ENCODE measurements around the gene NCOA7. TPM values are rescaled to one million over a fixed set of nuclear protein-coding genes. Genes with fewer than 3 reads are reported as not detected.

NCOA7 gene
- total and polyA plus RNA-seq, 2 of the 8 experiments (the other 6 are each of a cell fraction or from before 2014, with no cell fraction given): 2.6 to 10.7 TPM

GRCh38 chr6:125789576-125790357, 993 bp upstream of the NCOA7 start (continued):
- TF ChIP-seq CHD7 (IDR thresholded peaks at IDR 0.05; ENCODE audit: insufficient replicate concordance, low read length): no peak
- TF ChIP-seq MAFK (IDR thresholded peaks at IDR 0.05; ENCODE audit: low read depth, low read length): no peak
- TF ChIP-seq E2F6 (IDR thresholded peaks at IDR 0.05): no peak
- TF ChIP-seq TAF7 (optimal IDR thresholded peaks at IDR 0.05; ENCODE audit: borderline replicate concordance, low read depth, low read length): no peak
- TF ChIP-seq SP4 (IDR thresholded peaks at IDR 0.05; ENCODE audit: low read length): no peak
- TF ChIP-seq KDM1A (IDR thresholded peaks at IDR 0.05; ENCODE audit: borderline replicate concordance, low read length): no peak
- no peak for TF ChIP-seq RFX5 (IDR thresholded peaks at IDR 0.05; ENCODE audit: borderline replicate concordance, low read depth, low read length)
